ENCODE data around the gene IQSEC2.

The IQSEC2 gene

DNA sequence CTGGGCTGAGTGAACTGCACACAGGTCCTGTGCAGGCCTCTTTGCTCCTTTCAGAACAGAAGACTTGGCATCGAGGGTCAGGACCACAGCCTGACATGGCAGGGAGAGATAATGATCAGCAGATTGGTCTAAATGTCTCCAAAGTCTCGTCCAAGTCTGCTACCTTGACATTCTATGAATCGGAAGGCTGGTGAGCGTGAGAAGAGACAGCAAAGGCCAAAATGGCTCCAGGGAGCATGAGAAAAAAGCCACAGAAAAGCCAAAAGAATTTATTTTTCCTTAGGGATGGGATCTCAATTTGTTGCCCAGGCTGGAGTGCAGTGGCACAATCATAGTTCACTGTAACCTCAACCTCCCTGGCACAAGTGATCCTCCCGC lies 32.3 kb upstream of the IQSEC2 start:
- H3K36me3 ChIP-seq (ENCODE audit: insufficient read depth, insufficient read length, low read length) = no peaks in the 10 kb centered on the region
- TF ChIP-seq ZNF274 (IDR thresholded peaks at IDR 0.05; ENCODE audit: low read depth, low read length) (no peak), SUZ12 (IDR thresholded peaks at IDR 0.05; ENCODE audit: extremely low read depth, insufficient read depth, insufficient read length) (no peak), YY1 (IDR thresholded peaks at IDR 0.05; ENCODE audit: insufficient read depth, insufficient read length) (no peak)
- no peak overlapping the region for H3K4me3 ChIP-seq (ENCODE audit: insufficient read length, low read depth)
- no peak overlapping the region for H3K9ac ChIP-seq (ENCODE audit: insufficient read length, low read depth)
- no peak for DNase-seq (ENCODE audit: low read depth, low spot score)
- peaks cover 9% of the 10 kb centered on the region for H3K4me1 ChIP-seq (ENCODE audit: insufficient read depth, insufficient read length)
- H3K9me3 ChIP-seq (ENCODE audit: insufficient read depth, low read length) = no peaks in the 10 kb centered on the region
- H3K27me3 ChIP-seq (ENCODE audit: insufficient read depth, insufficient read length) = peaks cover 12% of the 10 kb centered on the region

DNA sequence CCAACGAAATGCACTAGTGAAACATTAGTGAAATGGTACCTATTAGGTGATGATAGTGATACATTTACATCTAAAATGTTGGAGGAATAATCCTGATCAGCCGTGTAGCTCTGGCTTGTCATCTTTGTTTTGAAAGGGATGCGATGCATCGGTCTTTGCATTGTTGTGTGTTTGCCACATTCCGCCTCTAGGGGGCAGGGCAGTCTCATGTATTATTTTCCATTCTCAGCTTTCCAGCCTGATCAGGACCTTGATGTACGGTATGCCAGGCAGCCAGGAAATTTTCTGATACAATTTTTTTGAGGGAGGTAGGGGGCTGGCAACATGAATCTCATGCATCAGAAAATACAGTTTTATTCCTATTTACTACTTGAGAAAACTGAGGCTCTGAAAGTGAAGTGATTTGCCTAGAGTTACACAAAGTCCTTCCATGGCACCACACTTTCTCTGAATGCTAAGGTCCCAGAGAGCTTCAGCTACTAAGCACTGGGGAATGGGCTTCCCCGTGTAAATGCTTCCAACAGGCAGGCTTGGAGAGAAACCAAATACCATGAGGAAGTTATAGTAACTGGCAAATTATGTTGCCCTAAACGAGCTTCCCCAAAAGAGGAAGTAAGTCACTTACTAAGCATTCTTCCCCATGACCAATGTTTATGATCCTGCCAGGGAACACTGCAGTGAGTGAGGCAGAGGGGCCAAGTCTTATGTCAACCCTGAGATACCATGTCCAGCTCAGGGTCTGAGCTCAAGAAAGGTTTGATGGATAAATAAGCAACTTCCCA lies 31.8 kb upstream of the IQSEC2 start:
- no peak overlapping the region for H3K4me3 ChIP-seq (ENCODE audit: insufficient read length, low read depth)
- no peak for DNase-seq (ENCODE audit: low read depth, low spot score)
- H3K9me3 ChIP-seq (ENCODE audit: insufficient read depth, low read length) = no peaks in the 10 kb centered on the region
- no peaks in the 10 kb centered on the region for H3K36me3 ChIP-seq (ENCODE audit: insufficient read depth, insufficient read length, low read length)
- TF ChIP-seq ZNF274 (IDR thresholded peaks at IDR 0.05; ENCODE audit: low read depth, low read length) (no peak), SUZ12 (IDR thresholded peaks at IDR 0.05; ENCODE audit: extremely low read depth, insufficient read depth, insufficient read length) (no peak), YY1 (IDR thresholded peaks at IDR 0.05; ENCODE audit: insufficient read depth, insufficient read length) (no peak)
- H3K4me1 ChIP-seq (ENCODE audit: insufficient read depth, insufficient read length) = peaks cover 4% of the 10 kb centered on the region
- no peak overlapping the region for H3K9ac ChIP-seq (ENCODE audit: insufficient read length, low read depth)
- peaks cover 6% of the 10 kb centered on the region for H3K27me3 ChIP-seq (ENCODE audit: insufficient read depth, insufficient read length)

DNA sequence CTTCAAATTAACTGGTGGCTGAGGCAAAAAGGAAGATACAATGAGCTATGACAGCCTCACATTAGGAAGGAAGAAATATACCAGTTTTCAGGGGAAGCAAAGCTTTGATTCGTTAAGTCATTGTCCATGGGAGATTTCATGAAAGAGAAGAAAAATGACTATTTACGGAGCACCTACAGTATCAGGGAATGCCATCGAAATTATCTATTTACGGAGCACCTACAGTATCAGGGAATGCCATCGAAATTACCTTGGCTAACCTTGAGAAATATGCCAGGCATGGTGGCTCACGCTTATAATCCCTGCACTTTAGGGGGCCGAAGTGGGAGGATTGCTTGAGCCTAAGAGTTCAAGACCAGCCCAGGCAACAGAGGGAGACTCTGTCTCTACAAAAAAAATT lies 28.5 kb upstream of the IQSEC2 start:
- no peak for DNase-seq (ENCODE audit: low read depth, low spot score)
- no peaks in the 10 kb centered on the region for H3K9me3 ChIP-seq (ENCODE audit: insufficient read depth, low read length)
- no peak for TF ChIP-seq ZNF274 (IDR thresholded peaks at IDR 0.05; ENCODE audit: low read depth, low read length)
- no peak for TF ChIP-seq YY1 (IDR thresholded peaks at IDR 0.05; ENCODE audit: insufficient read depth, insufficient read length)
- no peak for TF ChIP-seq SUZ12 (IDR thresholded peaks at IDR 0.05; ENCODE audit: extremely low read depth, insufficient read depth, insufficient read length)
- no peaks in the 10 kb centered on the region for H3K27me3 ChIP-seq (ENCODE audit: insufficient read depth, insufficient read length)
- H3K9ac ChIP-seq (ENCODE audit: insufficient read length, low read depth) = no peak overlapping the region
- H3K4me3 ChIP-seq (ENCODE audit: insufficient read length, low read depth) = no peak overlapping the region
- peaks cover 4% of the 10 kb centered on the region for H3K4me1 ChIP-seq (ENCODE audit: insufficient read depth, insufficient read length)
- no peaks in the 10 kb centered on the region for H3K36me3 ChIP-seq (ENCODE audit: insufficient read depth, insufficient read length, low read length)

DNA sequence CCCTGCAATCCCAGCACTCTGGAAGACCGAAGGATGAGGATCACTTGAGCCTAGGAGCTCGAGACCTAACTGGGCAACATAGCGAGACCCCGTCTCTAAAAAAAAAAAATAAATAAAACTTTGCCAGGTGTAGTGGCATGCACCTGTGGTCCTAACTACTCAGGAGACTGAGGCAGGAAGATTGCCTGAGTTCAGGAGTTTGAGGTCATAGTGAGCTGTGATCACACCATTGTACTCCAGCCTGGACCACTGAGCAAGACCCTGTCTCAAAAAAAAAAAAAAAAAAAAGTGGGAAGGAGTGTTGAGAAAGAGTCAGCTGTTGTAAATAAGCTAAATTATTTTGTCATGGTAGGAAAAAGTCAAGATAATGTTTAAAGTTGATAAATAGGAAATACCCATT lies 27.5 kb upstream of the IQSEC2 start:
- DNase-seq (ENCODE audit: low read depth, low spot score) = no peak
- no peak overlapping the region for H3K4me3 ChIP-seq (ENCODE audit: insufficient read length, low read depth)
- H3K9ac ChIP-seq (ENCODE audit: insufficient read length, low read depth) = no peak overlapping the region
- no peaks in the 10 kb centered on the region for H3K36me3 ChIP-seq (ENCODE audit: insufficient read depth, insufficient read length, low read length)
- peaks cover 4% of the 10 kb centered on the region for H3K4me1 ChIP-seq (ENCODE audit: insufficient read depth, insufficient read length)
- no peak for TF ChIP-seq SUZ12 (IDR thresholded peaks at IDR 0.05; ENCODE audit: extremely low read depth, insufficient read depth, insufficient read length)
- TF ChIP-seq YY1 (IDR thresholded peaks at IDR 0.05; ENCODE audit: insufficient read depth, insufficient read length) = no peak
- TF ChIP-seq ZNF274 (IDR thresholded peaks at IDR 0.05; ENCODE audit: low read depth, low read length) = no peak
- no peaks in the 10 kb centered on the region for H3K27me3 ChIP-seq (ENCODE audit: insufficient read depth, insufficient read length)
- H3K9me3 ChIP-seq (ENCODE audit: insufficient read depth, low read length) = no peaks in the 10 kb centered on the region

DNA sequence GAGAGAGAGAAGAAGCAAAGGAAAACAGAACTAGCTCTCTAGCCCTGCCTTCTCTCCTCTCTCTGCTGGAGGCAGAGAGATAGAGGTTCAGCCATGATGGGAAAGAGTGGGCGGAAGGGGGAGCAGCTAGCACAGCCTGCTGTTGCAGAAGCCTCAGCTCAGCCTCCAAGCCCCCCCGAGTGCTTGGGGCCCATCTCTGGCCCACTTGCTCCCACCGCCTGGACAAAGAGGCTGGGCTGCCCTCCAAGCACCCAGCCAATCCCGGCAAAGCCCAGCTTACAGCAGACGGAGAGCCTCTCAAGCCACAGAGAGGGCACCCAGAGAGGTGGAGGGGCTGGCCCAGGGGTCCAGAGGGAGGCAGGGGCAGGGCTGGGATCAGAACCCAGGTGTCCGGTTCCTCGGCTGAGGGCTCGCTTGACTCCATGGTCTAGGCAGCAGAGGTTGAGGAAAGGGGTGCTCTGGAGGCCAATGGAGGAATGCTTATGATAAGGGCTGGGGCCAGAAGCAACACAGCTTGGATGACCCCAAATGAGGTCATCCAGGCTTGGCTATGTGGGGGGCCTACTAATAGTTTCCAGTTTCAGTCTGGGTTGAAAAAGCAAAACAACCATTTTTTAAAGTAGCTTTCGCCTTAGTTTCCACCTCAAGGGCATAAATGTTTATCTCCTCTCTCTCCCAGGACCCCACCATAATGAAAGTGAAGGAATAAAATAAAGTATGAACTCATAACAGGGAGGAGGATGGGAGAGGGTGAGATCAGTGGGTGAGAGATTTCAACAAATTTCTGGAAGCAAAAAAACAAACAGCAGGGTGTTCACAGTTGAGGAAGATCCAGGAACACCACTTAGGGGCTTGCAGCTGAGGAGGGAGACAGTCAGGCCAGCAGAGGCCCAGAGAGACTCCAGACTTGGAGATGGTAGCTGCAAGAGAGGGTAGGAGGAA lies 24.9 kb upstream of the IQSEC2 start:
- H3K9me3 ChIP-seq (ENCODE audit: insufficient read depth, low read length) = no peaks in the 10 kb centered on the region
- DNase-seq (ENCODE audit: low read depth, low spot score) = no peak
- TF ChIP-seq YY1 (IDR thresholded peaks at IDR 0.05; ENCODE audit: insufficient read depth, insufficient read length) (no peak), SUZ12 (IDR thresholded peaks at IDR 0.05; ENCODE audit: extremely low read depth, insufficient read depth, insufficient read length) (no peak), ZNF274 (IDR thresholded peaks at IDR 0.05; ENCODE audit: low read depth, low read length) (no peak)
- peaks cover 4% of the 10 kb centered on the region for H3K4me1 ChIP-seq (ENCODE audit: insufficient read depth, insufficient read length)
- H3K9ac ChIP-seq (ENCODE audit: insufficient read length, low read depth) = no peak overlapping the region
- no peaks in the 10 kb centered on the region for H3K27me3 ChIP-seq (ENCODE audit: insufficient read depth, insufficient read length)
- no peak overlapping the region for H3K4me3 ChIP-seq (ENCODE audit: insufficient read length, low read depth)
- H3K36me3 ChIP-seq (ENCODE audit: insufficient read depth, insufficient read length, low read length) = no peaks in the 10 kb centered on the region

DNA sequence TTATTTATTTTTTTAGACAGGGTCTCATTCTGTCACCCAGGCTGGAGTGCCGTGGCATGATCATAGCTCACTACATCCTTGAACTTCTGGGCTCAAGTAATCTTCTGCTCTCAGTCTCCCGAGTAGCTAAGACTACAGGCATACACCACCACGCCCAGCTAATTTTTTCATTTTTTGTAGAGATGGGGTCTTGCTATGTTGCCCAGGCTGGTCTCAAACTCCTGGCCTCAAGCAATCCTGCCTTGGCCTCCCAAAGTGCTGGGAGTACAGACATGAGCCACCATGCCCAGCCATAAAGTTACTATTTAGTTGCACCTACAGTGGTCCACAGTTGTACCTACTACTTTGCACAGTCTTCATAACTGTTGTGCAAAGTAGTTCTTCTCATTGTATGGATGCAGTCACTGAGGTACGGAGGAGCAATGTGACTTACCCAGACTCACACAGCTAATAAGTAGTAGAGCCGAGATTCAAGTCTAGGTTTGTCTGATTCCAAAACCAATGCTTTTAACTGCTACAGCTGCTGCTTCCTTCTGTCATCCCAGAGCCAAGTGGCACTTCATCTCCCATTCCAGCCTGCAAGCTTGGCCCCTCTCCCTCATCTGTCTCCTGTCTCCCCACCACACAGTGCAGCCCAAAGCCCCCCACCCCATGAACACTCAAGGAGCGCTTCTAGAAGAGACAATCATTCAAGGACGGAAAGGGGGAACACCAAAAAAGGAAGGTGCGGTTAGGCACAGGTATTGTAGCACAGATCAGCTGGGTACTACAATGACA lies 24.0 kb upstream of the IQSEC2 start:
- H3K4me1 ChIP-seq (ENCODE audit: insufficient read depth, insufficient read length) = peaks cover 4% of the 10 kb centered on the region
- H3K36me3 ChIP-seq (ENCODE audit: insufficient read depth, insufficient read length, low read length) = no peaks in the 10 kb centered on the region
- no peak overlapping the region for H3K4me3 ChIP-seq (ENCODE audit: insufficient read length, low read depth)
- H3K9me3 ChIP-seq (ENCODE audit: insufficient read depth, low read length) = no peaks in the 10 kb centered on the region
- H3K27me3 ChIP-seq (ENCODE audit: insufficient read depth, insufficient read length) = no peaks in the 10 kb centered on the region
- TF ChIP-seq SUZ12 (IDR thresholded peaks at IDR 0.05; ENCODE audit: extremely low read depth, insufficient read depth, insufficient read length) (no peak), YY1 (IDR thresholded peaks at IDR 0.05; ENCODE audit: insufficient read depth, insufficient read length) (no peak), ZNF274 (IDR thresholded peaks at IDR 0.05; ENCODE audit: low read depth, low read length) (no peak)
- DNase-seq (ENCODE audit: low read depth, low spot score) = no peak
- no peak overlapping the region for H3K9ac ChIP-seq (ENCODE audit: insufficient read length, low read depth)
